Activated CD8-positive, alpha-beta memory T cell treated with anti-CD3 and anti-CD28 coated beads for 48 hours (primary cell): ENCODE results near the gene SNX32.

ENCODE experiments used
- DNase-seq, 3 experiments: peaks; one replicate each; pipeline ENCODE4 v3.0.0-alpha.2; 2020; ENCODE audit warnings: low read depth in 2 of 3, low spot score in 2 of 3

The SNX32 gene

GRCh38 chr11:65854852-65855837 lies 21.4 kb downstream of the SNX32 start:
- no peak for DNase-seq

- DNase-seq = no peak
Observed at GRCh38 chr11:65855927-65856363, 22.2 kb downstream of the SNX32 start.

- peak; percentile 65 to 76 (median 75) for DNase-seq
Observed at GRCh38 chr11:65856689-65857499, 23.1 kb downstream of the SNX32 start.

- no peak for DNase-seq
Observed at GRCh38 chr11:65857500-65857852, 23.7 kb downstream of the SNX32 start.

GRCh38 chr11:65857853-65858680 lies 24.3 kb downstream of the SNX32 start, which contains the start of gene CFL1:
Gene CFL1 (minus strand): TSS chr11:65858180. CDS start chr11:65858099, 81 bp downstream.
- peak; percentile 77 to 97 (median 92) for DNase-seq

GRCh38 chr11:65858681-65859087 lies 24.9 kb downstream of the SNX32 start:
- no peak for DNase-seq

- peak; percentile 93 to 97 (median 96) for DNase-seq
Observed at GRCh38 chr11:65859095-65859811, 25.5 kb downstream of the SNX32 start.

GRCh38 chr11:65859812-65860277 lies 26.1 kb downstream of the SNX32 start:
- DNase-seq = peak in 1 of 3 experiments; percentile 30

GRCh38 chr11:65860278-65861164 lies 26.8 kb downstream of the SNX32 start, which contains the start of gene MUS81:
Gene MUS81 (plus strand): TSS chr11:65860433. CDS start chr11:65860754, 321 bp downstream.
- DNase-seq = peak; percentile 90 to 97 (median 93)

- DNase-seq = no peak
Observed at GRCh38 chr11:65861165-65861505, 27.4 kb downstream of the SNX32 start.

- no peak for DNase-seq
Observed at GRCh38 chr11:65861533-65862183, 27.9 kb downstream of the SNX32 start.

GRCh38 chr11:65862191-65862735 lies 28.5 kb downstream of the SNX32 start:
- DNase-seq = no peak

GRCh38 chr11:65862941-65863888 lies 29.5 kb downstream of the SNX32 start:
- no peak for DNase-seq

GRCh38 chr11:65863889-65864705 lies 30.3 kb downstream of the SNX32 start:
- no peak for DNase-seq

GRCh38 chr11:65864706-65865471 lies 31.1 kb downstream of the SNX32 start:
- no peak for DNase-seq
